Muscle layer of colon (tissue), 2 donors: ENCODE results near the gene ZNF692.
"Not testable (repeated sequence)": the region's sequence is repeated elsewhere in the genome, so short reads cannot be mapped to it uniquely, and the experiment has no call there.

ENCODE experiments used
- H3K27ac ChIP-seq: one replicate; pipeline ENCODE4 v1.7.0; 2013; ENCODE audit warnings: low read depth, mild to moderate bottlenecking, low read length, moderate library complexity
- H3K27me3 ChIP-seq, 2 donors: one replicate each; pipeline ENCODE4 v1.7.0; 2013; ENCODE audit warnings: low read length in 2 of 2, mild to moderate bottlenecking in 2 of 2; ENCODE audit not compliant: insufficient read depth in 2 of 2, control insufficient read depth in 1 of 2
- H3K36me3 ChIP-seq: one replicate; pipeline ENCODE4 v1.7.0; 2013; ENCODE audit warnings: mild to moderate bottlenecking, low read length; ENCODE audit not compliant: insufficient read depth
- H3K4me1 ChIP-seq: one replicate; pipeline ENCODE4 v1.7.0; 2013; ENCODE audit warnings: mild to moderate bottlenecking, low read length; ENCODE audit not compliant: insufficient read depth
- H3K4me3 ChIP-seq, 2 donors: one replicate each; pipeline ENCODE4 v1.7.0; 2013; ENCODE audit warnings: low read length in 2 of 2, low read depth in 1 of 2, mild to moderate bottlenecking in 1 of 2, moderate library complexity in 1 of 2
- H3K9ac ChIP-seq: one replicate; pipeline ENCODE4 v1.7.0; 2013; ENCODE audit warnings: low read length
- H3K9me3 ChIP-seq: one replicate; pipeline ENCODE4 v1.7.0; 2013; ENCODE audit warnings: mild to moderate bottlenecking, low read length
- donor health status: abdominal sarcoma.
- donor health status: Adenocarcinoma of cecum.

ZNF692 gene

GRCh38 chr1:248892590-248892989, 33.7 kb upstream of the ZNF692 start:
- no peak overlapping the region for H3K9ac ChIP-seq
- no peaks in the 10 kb centered on the region for H3K9me3 ChIP-seq
- no peak overlapping the region for H3K4me3 ChIP-seq
- no peaks in the 10 kb centered on the region for H3K36me3 ChIP-seq
- no peaks in the 10 kb centered on the region for H3K27me3 ChIP-seq
- H3K4me1 ChIP-seq: no peaks in the 10 kb centered on the region
- no peak overlapping the region for H3K27ac ChIP-seq

DNA sequence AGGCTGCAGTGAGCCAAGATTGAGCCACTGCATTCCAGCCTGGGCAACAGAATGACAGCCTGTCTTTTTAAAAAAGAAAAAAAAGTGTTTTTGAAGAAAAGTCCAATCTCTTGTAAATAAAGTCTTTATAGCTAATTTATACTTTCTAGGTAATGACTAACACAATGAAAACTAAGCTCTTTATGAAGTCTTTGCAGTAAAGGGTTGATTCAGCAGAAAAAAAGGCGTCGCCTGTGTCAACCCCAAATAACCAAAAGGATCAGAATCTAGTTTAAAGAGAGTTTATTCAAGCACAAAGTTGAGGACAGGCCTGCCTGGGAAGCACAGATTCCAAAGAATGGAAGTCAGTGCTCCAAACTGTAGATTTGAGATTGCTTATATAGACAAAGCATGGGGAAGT, 32.9 kb upstream of the ZNF692 start:
- Histone ChIP-seq H3K9ac (no peak overlapping the region), H3K4me1 (no peaks in the 10 kb centered on the region), H3K27ac (no peak overlapping the region), H3K27me3 (no peaks in the 10 kb centered on the region), H3K4me3 (no peak overlapping the region), H3K36me3 (no peaks in the 10 kb centered on the region), H3K9me3 (no peaks in the 10 kb centered on the region)

GRCh38 chr1:248890549-248891498, 31.9 kb upstream of the ZNF692 start:
- Histone ChIP-seq H3K27me3 (no peaks in the 10 kb centered on the region), H3K9ac (no peak overlapping the region), H3K4me3 (no peak overlapping the region), H3K27ac (no peak overlapping the region), H3K36me3 (no peaks in the 10 kb centered on the region), H3K4me1 (no peaks in the 10 kb centered on the region), H3K9me3 (no peaks in the 10 kb centered on the region)

DNA sequence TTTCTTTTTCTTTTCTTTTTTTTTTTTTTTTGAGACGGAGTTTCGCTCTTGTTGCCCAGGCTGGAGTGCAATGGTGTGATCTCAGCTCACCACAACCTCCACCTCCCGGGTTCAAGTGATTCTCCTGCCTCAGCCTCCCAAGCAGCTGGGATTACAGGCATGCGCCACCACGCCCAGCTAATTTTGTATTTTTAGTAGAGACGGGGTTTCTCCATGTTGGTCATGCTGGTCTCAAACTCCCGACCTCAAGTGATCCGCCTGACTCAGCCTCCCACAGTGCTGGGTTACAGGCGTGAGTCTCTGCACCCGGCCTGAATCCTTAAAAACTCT, 31.0 kb upstream of the ZNF692 start:
- not testable (repeated sequence) for H3K36me3 ChIP-seq, H3K4me1 ChIP-seq, H3K27me3 ChIP-seq, H3K9me3 ChIP-seq, H3K9ac ChIP-seq, H3K4me3 ChIP-seq, H3K27ac ChIP-seq

DNA sequence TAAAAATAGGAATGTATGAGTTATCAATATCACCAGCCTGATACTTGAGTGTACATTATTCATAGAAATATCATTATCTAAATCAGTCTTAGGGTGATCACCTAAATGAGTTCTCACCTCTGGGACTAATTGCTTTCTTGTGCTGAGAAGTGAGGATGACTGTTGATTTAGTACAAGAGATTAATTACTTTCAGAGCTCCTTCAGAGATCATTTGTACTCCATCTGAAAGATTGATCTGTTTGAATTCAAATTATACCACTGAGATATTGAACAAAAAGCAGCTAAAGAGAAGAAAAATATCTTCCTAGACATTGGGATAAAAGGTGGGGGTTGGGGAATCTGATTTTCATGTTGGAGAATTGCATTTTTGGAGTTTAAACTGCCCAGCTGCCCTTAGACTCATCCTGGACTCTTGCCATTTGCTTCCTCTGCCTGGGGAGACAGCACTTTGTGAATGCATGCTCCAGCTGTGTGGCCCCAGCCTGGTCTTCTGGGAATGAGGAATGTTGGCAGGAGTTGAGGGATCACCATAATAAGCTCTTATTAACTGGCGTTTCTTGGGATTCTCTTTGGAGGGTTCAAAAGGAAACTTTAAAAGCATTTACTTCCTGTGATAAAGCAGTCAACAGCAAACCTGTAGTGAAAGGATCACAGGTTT, 27.5 kb upstream of the ZNF692 start:
- no peaks in the 10 kb centered on the region for H3K9me3 ChIP-seq
- no peaks in the 10 kb centered on the region for H3K4me1 ChIP-seq
- H3K27me3 ChIP-seq: no peaks in the 10 kb centered on the region
- no peak overlapping the region for H3K4me3 ChIP-seq
- H3K9ac ChIP-seq: no peak overlapping the region
- no peak overlapping the region for H3K27ac ChIP-seq
- no peaks in the 10 kb centered on the region for H3K36me3 ChIP-seq

DNA sequence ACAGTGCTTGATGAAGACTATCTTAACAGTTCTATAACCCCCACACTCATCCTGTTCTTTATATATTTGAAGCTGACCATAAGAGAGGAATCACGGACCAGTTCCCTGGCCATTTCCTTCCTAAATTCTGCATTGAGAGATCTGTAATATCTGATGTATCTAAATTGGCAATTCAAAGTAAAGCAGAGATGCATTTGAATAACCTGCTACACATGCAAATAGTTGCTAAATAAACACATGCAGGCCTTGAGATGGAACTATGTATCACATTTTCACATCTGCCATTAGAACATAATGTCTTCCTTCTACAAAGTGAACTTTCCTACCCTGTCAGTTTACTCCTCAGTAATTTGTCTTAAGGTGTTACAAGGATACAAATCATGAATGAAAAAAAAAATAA, 26.8 kb upstream of the ZNF692 start:
- no peaks in the 10 kb centered on the region for H3K27me3 ChIP-seq
- no peak overlapping the region for H3K27ac ChIP-seq
- H3K9ac ChIP-seq: no peak overlapping the region
- H3K36me3 ChIP-seq: no peaks in the 10 kb centered on the region
- no peaks in the 10 kb centered on the region for H3K4me1 ChIP-seq
- H3K9me3 ChIP-seq: no peaks in the 10 kb centered on the region
- H3K4me3 ChIP-seq: no peak overlapping the region

DNA sequence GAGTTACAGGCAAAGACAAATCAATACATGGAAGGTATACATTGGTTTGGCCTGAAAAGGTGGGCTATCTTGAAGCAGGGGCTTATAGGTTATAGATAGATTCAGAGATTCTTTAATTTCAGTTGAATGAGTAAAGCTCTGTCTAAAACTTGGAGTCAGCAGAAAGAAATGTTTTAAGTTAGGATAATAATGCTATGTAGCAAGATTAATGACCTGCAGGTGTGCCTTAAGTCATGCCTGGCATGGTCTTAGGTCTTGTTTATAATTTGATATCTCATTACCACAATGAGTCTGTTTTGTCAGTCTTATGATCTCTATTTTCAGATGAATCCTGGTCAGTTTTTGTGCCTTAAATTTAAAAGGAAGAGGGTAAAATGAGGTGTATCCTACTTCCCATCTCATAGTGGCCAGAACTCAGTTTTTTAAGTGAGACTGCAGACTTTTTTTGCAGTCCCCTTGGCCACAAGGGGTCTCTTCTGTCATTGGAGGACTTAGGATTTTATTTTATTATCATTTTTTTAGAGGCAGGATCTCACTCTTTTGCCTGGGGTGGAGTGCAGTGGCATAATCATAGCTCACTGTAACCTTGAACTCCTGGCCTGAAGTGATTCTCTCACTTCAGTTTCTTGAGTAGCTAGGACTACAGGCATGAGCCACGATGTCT, 25.9 kb upstream of the ZNF692 start:
- Histone ChIP-seq H3K9ac (no peak overlapping the region), H3K27ac (no peak overlapping the region), H3K36me3 (no peaks in the 10 kb centered on the region), H3K9me3 (no peaks in the 10 kb centered on the region), H3K27me3 (no peaks in the 10 kb centered on the region), H3K4me3 (no peak overlapping the region), H3K4me1 (no peaks in the 10 kb centered on the region)

- not testable (repeated sequence) for H3K4me3 ChIP-seq, H3K9me3 ChIP-seq
Measured at GRCh38 chr1:248882427-248882826, 23.5 kb upstream of the ZNF692 start.

GRCh38 chr1:248881261-248881660, 22.4 kb upstream of the ZNF692 start:
- Histone ChIP-seq H3K9me3 (no peaks in the 10 kb centered on the region), H3K27me3 (no peaks in the 10 kb centered on the region), H3K4me1 (no peaks in the 10 kb centered on the region), H3K4me3 (no peak overlapping the region), H3K27ac (no peak overlapping the region), H3K9ac (no peak overlapping the region), H3K36me3 (no peaks in the 10 kb centered on the region)

More at GRCh38 chr1:248882427-248882826, 23.5 kb upstream of the ZNF692 start:
- H3K4me1 ChIP-seq, H3K9ac ChIP-seq, H3K36me3 ChIP-seq, H3K27ac ChIP-seq, H3K27me3 ChIP-seq: not testable (repeated sequence)

DNA sequence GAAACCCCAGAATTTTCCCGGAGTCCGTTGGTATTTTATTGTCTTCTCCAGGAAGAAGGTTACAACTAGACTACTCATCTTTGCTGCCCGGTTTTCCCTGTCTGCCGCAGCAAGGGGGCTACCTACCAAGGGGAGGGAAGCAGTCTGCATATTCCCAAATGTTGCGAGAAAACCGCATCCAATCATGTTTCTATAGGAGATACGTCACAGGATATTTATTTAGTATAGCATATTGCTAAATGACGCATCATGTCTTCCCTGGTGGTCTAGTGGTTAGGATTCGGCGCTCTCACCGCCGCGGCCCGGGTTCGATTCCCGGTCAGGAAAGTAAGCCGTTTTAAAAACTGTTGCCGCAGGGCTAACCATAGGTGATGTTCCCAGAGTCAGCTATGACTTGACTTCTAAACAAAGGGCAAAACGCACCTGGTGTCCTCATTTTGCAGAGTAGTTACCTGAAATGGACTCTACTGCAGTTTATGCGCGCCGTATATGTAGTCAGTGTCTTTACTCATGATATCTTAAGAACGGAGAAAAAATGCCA, 15.2 kb upstream of the ZNF692 start:
- Histone ChIP-seq H3K27ac (peak overlapping the region; percentile 77), H3K4me3 (peak overlapping the region; percentile 66 to 69), H3K9me3 (no peaks in the 10 kb centered on the region), H3K4me1 (no peaks in the 10 kb centered on the region), H3K27me3 (no peaks in the 10 kb centered on the region), H3K9ac (peak overlapping the region; percentile 96), H3K36me3 (no peaks in the 10 kb centered on the region)

- peak overlapping the region; percentile 66 to 69 for H3K4me3 ChIP-seq
- peak overlapping the region; percentile 96 for H3K9ac ChIP-seq
- no peaks in the 10 kb centered on the region for H3K9me3 ChIP-seq
- no peaks in the 10 kb centered on the region for H3K27me3 ChIP-seq
- peak overlapping the region; percentile 77 for H3K27ac ChIP-seq
- no peaks in the 10 kb centered on the region for H3K4me1 ChIP-seq
- H3K36me3 ChIP-seq: no peaks in the 10 kb centered on the region
Measured at GRCh38 chr1:248873409-248873992, 14.6 kb upstream of the ZNF692 start.
